ENCODE measurements around the gene NPY2R. TPM values are rescaled to one million over a fixed set of nuclear protein-coding genes. Genes with fewer than 3 reads are reported as not detected.

Gene NPY2R
- total RNA-seq, 1 experiment from 2014 or later = not detected

DNA sequence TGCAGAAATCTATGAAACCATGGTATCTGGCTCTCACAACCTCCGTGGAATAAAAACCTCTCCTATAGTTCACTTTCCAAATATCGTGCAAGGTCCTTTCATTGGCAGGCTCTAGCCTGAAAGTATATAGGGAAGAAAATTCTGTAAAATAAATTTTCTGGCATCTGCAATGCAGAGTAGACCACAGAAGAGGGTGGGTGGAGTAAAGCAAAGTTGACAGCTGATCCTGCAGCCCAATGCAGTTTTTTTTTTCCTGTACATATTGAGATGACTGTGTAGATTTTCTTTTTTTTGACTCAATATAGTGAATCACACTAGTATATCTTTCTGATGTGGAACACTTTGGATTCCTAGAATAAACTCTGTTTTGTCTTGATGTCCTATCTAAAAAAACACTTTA, 56.7 kb downstream of the NPY2R start:
- CTCF ChIA-PET = no interaction called here
- intact Hi-C loops (cut with micrococcal nuclease; ENCODE audit: unreplicated experiment) = loop anchor here (10.0 kb wide), 1 partner anchor 490 kb away; the partner anchor contains the start of gene GUCY1B1
- TF ChIP-seq EZH2 (IDR thresholded peaks at IDR 0.05; ENCODE audit: borderline replicate concordance, low read depth, low read length, poor library complexity, severe bottlenecking) = no peak
- no TSS peak for BruUV-seq (replicated peaks)
- Histone ChIP-seq H3K4me1 (ENCODE audit: insufficient read depth, low read length, poor library complexity, severe bottlenecking) (no peaks in the 10 kb centered on the region), H3K27me3 (replicated peaks; ENCODE audit: insufficient read depth, low read depth, low read length, poor library complexity) (no peaks in the 10 kb centered on the region), H3K9me3 (ENCODE audit: low read depth, low read length, poor library complexity, severe bottlenecking) (no peaks in the 10 kb centered on the region), H3K36me3 (ENCODE audit: insufficient read depth, low read length, poor library complexity, severe bottlenecking) (no peaks in the 10 kb centered on the region), H3K27ac (ENCODE audit: low read depth, low read length, poor library complexity, severe bottlenecking) (no peak overlapping the region), H3K4me3 (ENCODE audit: low read depth, low read length, poor library complexity, severe bottlenecking) (no peak overlapping the region)
- DNase-seq (ENCODE audit: low spot score) = no peak
- POLR2A ChIA-PET (ENCODE audit: low non-redundant PET) = no interaction called here

Other genes with a start within 250 kb of the NPY2R start
- gene MAP9, start 168.3 kb downstream of the NPY2R start, total RNA-seq (2021) = 11.3 and 13.7 TPM in 2 replicates

Data from A673 (cell line).